Chondrocyte (in vitro differentiated cells): ENCODE results near the gene HTR7. TPM values are rescaled to one million over a fixed set of nuclear protein-coding genes. Genes with fewer than 3 reads are reported as not detected.

Experiments
- DNase-seq: peaks from one replicate; pipeline ENCODE4 v3.0.0; 2021; ENCODE audit warnings: mixed read lengths, low spot score
- H3K27ac Mint-ChIP-seq: one replicate; pipeline ENCODE4 v1.8.0; 2021; ENCODE audit warnings: mild to moderate bottlenecking, moderate library complexity, mixed read lengths; ENCODE audit not compliant: unreplicated experiment
- H3K27me3 Mint-ChIP-seq: 2 replicates; pipeline ENCODE4 v1.8.0; 2021; ENCODE audit warnings: low read depth, mixed read lengths
- H3K36me3 Mint-ChIP-seq: 2 replicates; pipeline ENCODE4 v1.8.0; 2021; ENCODE audit warnings: low read depth, mixed read lengths
- H3K4me1 Mint-ChIP-seq: 2 replicates; pipeline ENCODE4 v1.8.0; 2021; ENCODE audit warnings: low read depth, mild to moderate bottlenecking, mixed read lengths
- H3K4me3 Mint-ChIP-seq: one replicate; pipeline ENCODE4 v1.8.0; 2021; ENCODE audit warnings: mild to moderate bottlenecking, moderate library complexity, mixed read lengths; ENCODE audit not compliant: unreplicated experiment
- H3K9me3 Mint-ChIP-seq: 2 replicates; pipeline ENCODE4 v1.8.0; 2021; ENCODE audit warnings: low read depth, mixed read lengths
- total RNA-seq: library from RNA; stranded (reverse); gene quantifications from 3 replicates; pipeline ENCODE4 v1.2.1, GENCODE V29; 2021
- TF ChIP-seq, protein P1 (sequence below): fragments of 200-600 bp; sonication (generic); IDR thresholded peaks from 2 replicates; pipeline ENCODE4 v1.5.0; 2021; ENCODE audit warnings: antibody characterized with exemption, mild to moderate bottlenecking, moderate library complexity

Gene HTR7
- total RNA-seq, 1 donor from 2014 or later, result 0.32 TPM

DNA sequence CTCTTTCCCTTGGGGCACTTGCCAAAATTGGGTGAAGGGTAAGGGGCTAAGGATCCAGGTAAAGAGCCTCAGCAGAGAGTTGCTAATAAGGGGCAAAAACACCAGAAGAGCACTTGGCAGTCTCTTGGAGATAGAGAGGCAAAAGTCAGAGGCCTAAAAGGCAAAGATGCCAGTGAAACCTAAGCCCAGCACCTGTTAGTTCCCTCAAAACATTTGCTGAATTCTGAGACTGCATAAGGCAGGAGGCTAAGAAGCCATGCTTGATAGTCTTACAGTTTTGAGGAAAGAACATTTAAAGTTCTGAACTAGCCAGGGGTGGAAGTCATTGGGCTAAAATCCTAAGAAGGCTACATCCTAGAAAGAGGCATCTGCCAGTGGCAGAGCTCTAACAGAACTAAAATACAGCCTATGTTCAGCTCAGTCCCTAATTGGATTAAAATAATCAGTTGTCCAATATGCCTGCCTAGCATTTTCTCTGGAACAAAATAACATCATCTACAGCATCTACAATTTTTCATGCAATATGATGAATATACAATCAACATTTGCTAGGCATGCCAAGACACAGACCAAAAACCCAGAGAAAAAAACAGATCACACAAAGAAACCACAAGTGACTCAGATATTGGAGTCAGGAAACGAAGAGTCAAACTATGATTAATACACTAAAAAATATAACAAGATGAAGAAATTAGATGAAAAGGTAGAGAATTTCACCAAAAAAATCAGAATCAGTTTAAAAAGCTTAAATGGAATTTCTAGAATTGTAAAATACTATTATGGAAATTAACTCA, 7.7 kb downstream of the HTR7 start:
- TF ChIP-seq, protein P1, sequence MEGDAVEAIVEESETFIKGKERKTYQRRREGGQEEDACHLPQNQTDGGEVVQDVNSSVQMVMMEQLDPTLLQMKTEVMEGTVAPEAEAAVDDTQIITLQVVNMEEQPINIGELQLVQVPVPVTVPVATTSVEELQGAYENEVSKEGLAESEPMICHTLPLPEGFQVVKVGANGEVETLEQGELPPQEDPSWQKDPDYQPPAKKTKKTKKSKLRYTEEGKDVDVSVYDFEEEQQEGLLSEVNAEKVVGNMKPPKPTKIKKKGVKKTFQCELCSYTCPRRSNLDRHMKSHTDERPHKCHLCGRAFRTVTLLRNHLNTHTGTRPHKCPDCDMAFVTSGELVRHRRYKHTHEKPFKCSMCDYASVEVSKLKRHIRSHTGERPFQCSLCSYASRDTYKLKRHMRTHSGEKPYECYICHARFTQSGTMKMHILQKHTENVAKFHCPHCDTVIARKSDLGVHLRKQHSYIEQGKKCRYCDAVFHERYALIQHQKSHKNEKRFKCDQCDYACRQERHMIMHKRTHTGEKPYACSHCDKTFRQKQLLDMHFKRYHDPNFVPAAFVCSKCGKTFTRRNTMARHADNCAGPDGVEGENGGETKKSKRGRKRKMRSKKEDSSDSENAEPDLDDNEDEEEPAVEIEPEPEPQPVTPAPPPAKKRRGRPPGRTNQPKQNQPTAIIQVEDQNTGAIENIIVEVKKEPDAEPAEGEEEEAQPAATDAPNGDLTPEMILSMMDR, result no peak
- Mint-ChIP-seq H3K27ac (no peak overlapping the region), H3K27me3 (peaks cover 5% of the 10 kb centered on the region), H3K4me3 (no peak overlapping the region), H3K4me1 (no peaks in the 10 kb centered on the region), H3K36me3 (peaks cover 6% of the 10 kb centered on the region), H3K9me3 (peaks cover 15% of the 10 kb centered on the region)
- DNase-seq, result no peak

DNA sequence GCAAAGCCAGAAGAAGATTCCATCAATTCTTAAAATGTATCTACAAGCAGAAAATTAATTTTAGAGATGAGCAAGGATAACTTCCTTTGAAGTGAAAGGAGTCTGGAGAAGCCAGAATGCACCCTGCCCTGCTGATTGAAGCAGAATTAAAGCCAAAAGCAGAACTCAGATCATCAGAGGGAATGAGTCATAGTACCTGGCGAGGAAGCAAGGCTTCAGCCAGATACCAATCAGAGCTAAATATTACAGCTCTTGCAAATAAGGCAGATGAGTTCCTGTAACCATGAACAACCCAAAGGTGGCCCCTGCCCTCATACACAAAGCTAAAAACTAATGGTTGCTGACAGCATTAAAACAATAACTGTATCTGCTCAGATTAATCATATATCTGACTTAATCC, 10.4 kb downstream of the HTR7 start:
- DNase-seq, result no peak
- Mint-ChIP-seq H3K27me3 (peaks cover 3% of the 10 kb centered on the region), H3K4me1 (no peaks in the 10 kb centered on the region), H3K36me3 (peaks cover 6% of the 10 kb centered on the region), H3K9me3 (peaks cover 15% of the 10 kb centered on the region), H3K4me3 (no peak overlapping the region), H3K27ac (no peak overlapping the region)
- TF ChIP-seq, protein P1, result no peak

DNA sequence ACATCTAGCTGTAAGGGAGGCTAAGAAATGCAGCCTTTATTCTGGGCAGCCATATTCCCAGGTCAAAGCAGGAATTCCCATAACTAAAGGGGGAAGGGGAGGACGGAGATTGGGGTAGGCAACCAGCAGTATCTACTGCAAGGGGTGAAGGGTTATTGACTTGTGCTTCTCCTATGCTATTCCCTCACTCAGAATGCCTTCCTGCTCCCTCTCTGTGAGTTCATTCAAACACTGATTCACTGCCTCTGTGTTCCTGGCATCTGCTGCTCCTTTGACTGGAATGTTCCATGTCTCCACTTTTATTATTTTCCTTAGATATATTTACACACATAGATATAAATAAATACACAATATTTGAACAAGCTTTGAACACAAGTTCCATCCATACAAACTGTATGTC, 11.1 kb downstream of the HTR7 start:
- Mint-ChIP-seq H3K9me3 (peaks cover 12% of the 10 kb centered on the region), H3K36me3 (peaks cover 4% of the 10 kb centered on the region), H3K27me3 (peaks cover 3% of the 10 kb centered on the region), H3K4me3 (no peak overlapping the region), H3K27ac (no peak overlapping the region), H3K4me1 (no peaks in the 10 kb centered on the region)
- no peak for DNase-seq
- TF ChIP-seq, protein P1, result no peak

DNA sequence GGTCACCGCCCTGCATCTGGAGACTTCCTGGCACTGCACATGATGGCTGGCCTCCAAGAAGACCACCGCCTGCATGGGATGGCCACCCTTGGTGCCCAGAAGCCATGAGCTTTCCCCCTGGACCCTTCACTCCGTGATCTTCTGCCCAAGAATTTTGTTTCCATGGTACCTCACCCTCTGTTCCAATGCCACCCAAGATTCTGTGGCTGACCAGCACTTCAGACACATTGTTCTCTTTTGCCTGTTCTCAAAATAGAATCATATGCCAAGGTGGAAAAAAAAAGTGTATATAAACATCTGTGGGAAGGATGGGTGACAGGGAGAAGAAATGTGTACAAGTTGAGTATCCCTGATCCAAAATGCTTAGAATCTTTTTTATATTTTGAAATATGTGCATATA, 12.1 kb downstream of the HTR7 start:
- no peak overlapping the region for H3K27ac Mint-ChIP-seq
- TF ChIP-seq, protein P1, result no peak
- peaks cover 2% of the 10 kb centered on the region for H3K36me3 Mint-ChIP-seq
- no peaks in the 10 kb centered on the region for H3K4me1 Mint-ChIP-seq
- H3K4me3 Mint-ChIP-seq, result no peak overlapping the region
- peaks cover 6% of the 10 kb centered on the region for H3K9me3 Mint-ChIP-seq
- DNase-seq, result no peak
- H3K27me3 Mint-ChIP-seq, result peaks cover 3% of the 10 kb centered on the region

DNA sequence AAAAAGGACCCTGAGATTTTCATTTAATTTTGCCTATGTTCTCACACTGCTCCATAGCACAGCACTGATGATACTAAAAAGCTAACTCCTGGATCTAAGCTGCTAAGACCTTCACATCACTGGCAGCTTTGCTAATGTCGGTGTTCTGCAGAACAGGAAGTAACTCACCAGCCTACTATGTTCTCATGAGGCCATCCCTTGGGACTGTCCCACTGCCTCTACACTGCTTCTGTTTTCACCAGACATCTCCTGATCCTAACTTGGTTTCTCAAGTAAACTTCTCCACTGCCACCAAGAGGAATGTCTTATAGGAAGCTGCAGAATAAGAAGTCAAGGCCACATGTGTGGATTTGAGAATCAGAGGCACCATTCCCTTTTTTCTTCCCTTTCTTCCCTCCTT, 15.1 kb downstream of the HTR7 start:
- no peaks in the 10 kb centered on the region for H3K4me1 Mint-ChIP-seq
- no peaks in the 10 kb centered on the region for H3K36me3 Mint-ChIP-seq
- peaks cover 2% of the 10 kb centered on the region for H3K9me3 Mint-ChIP-seq
- DNase-seq, result no peak
- no peak overlapping the region for H3K27ac Mint-ChIP-seq
- peaks cover 16% of the 10 kb centered on the region for H3K27me3 Mint-ChIP-seq
- H3K4me3 Mint-ChIP-seq, result no peak overlapping the region
- TF ChIP-seq, protein P1, result no peak
